HG03432 (cell line): ENCODE data around the gene UNC79.

ENCODE experiments used
- ATAC-seq: cut with Tn5 transposase; IDR thresholded peaks from one replicate; pipeline ENCODE4 v1.9.1; 2021; ENCODE audit warnings: mild to moderate bottlenecking, moderate library complexity; ENCODE audit not compliant: unreplicated experiment

The UNC79 gene

GRCh38 chr14:93745603-93746273 is 315.0 kb downstream of the UNC79 start:
- no peak for ATAC-seq

GRCh38 chr14:93747102-93747501 is 316.4 kb downstream of the UNC79 start:
- ATAC-seq = no peak

DNA sequence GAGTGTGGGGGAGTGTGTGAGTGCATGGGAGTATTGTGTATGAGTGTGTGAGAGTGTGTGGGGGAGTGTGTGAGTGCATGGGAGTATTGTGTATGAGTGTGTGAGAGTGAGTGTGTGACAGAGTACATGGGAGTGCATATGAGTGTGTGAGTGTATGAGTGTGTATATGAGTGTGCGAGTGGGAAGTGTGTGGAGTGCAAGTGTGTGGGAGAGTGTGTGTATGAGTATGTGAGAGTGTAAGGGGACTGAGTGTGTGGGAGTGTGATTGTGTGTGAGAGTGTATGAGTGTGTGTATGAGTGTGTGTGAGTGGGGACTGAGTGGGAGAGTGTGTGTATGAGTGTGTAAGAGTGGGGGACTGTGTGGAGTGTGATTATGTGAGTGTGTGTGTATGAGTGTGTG is 316.8 kb downstream of the UNC79 start:
- ATAC-seq = no peak

GRCh38 chr14:93748208-93749075 is 317.7 kb downstream of the UNC79 start:
- ATAC-seq = no peak

- ATAC-seq = no peak
These were observed 318.3 kb downstream of the UNC79 start for GRCh38 chr14:93749076-93749420.

GRCh38 chr14:93751946-93752655 is 321.4 kb downstream of the UNC79 start:
- ATAC-seq = no peak

- no peak for ATAC-seq
These were observed 322.3 kb downstream of the UNC79 start for GRCh38 chr14:93752980-93753561.

DNA sequence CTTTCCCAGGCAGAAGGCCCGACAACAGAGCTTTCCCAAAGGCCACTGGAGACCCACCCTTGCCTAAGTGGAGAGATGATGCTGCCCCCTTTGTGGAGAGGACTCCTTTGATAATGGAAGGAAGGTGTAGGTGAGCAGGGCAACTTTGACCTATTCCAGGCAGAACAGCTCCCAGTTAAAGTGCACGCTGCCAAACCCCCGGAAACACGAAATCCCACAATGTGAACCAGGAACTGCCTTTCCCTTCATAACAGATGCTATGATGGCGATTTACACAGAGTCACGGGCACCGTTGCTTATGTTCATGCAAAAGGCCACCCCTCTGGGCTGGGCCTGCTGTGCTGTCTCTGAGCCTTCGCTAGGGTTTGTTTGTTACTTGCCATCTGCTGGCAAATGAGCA is 322.9 kb downstream of the UNC79 start:
- no peak for ATAC-seq

- ATAC-seq = no peak
These were observed 326.5 kb downstream of the UNC79 start for GRCh38 chr14:93757206-93757605.
